SKM-1 (cell line): Measurements from ENCODE around the gene USP6NL.
"Not testable (repeated sequence)": the region's sequence is repeated elsewhere in the genome, so short reads cannot be mapped to it uniquely, and the experiment has no call there.

Experiments
- DNase-seq: peaks from one replicate; lab custom pipeline; 2025; ENCODE audit not compliant: unreplicated experiment; lab: John Stamatoyannopoulos, UW

The USP6NL gene

GRCh38 chr10:11520892-11521291 lies 90.6 kb downstream of the USP6NL start:
- DNase-seq: no peak

DNA sequence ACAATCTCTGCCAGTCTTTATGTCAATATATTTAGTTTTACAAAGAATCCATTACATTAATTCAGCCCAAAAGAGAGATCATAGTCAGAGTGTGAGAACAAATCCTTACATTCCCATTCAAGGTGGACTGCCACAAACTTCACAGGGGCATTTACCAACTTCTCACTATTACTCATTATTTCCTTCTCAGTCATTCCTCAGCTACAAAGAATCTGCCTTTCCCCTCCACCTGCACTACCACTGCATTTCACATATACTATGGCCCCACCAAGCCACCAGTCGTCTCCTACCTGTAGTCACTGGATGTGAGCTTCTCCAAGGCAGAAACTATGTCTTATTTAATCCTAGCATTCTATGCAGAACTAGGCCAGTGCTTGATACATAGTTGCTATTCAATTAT lies 94.3 kb downstream of the USP6NL start:
- DNase-seq: no peak

DNA sequence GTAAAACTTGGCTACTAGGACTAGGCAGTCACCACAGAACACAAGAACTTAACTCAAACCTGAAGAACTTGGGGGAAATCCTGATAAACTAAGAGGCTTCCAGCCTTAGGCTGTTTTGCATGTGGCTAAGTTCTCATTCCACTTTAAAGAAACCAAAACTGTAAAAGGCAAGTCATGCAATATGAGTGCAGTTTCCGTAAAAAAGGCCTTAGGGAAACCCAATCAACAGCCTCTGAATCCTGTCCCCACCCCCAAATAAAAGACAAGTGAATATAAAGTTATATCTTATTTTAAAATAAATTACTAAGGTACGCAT lies 95.1 kb downstream of the USP6NL start:
- no peak for DNase-seq

DNA sequence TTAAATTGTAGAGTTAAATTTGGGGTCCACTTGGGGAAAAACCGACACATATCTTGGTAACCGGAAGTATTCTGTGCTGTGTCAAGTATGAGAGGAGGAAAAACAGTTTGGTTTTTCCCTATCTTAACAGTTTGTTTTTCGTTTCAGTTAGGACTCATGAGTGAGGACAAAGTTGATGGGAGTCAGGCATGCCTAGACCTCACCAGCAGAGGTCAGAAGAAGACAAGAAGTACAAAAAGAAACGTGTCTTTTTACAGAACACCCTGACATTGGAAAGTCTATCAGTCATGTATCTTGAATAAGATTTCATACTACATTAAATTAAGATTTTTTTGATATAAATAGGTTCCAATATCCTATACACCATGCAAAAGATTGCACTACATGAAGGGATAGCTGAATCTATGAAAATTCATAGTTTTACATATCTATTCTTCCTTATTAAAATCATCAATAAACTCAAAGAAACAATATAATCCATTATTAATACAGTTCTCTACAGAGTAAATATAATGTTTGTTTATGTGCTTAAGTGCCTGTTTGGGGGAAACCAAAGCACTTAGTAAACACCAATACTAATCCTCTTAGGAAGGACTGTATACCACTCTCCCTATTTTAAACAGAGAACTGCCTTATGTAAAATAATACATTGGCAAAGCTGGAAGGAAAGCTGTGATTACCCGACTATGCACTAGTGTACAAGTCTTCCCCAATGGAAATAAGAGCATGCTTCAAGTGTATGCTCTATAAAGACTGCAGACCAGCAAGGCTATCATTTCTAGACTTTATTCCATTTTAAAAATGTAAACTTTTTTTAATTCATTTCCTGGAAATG lies 95.6 kb downstream of the USP6NL start:
- no peak for DNase-seq

DNA sequence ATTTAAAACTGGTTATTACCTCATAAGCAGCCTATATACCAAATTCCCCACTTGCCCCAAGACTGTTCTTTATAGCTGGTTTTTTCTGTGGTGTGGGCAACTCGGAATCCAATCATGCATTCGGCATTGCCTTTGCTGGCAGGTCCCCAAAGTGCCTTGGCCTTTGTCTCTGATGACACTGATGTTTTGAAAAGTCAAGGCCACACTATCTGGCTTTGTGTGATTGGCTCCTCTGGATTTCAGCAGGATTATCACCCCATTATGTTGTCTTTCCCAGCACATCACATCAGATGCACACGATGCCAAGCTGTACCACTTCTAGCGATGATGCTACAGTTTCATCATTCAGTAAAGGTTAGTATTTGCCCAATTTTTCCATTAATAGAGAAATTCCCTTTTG lies 97.7 kb downstream of the USP6NL start:
- DNase-seq: no peak

- no peak for DNase-seq
These were observed 98.9 kb downstream of the USP6NL start for GRCh38 chr10:11512596-11512995.

DNA sequence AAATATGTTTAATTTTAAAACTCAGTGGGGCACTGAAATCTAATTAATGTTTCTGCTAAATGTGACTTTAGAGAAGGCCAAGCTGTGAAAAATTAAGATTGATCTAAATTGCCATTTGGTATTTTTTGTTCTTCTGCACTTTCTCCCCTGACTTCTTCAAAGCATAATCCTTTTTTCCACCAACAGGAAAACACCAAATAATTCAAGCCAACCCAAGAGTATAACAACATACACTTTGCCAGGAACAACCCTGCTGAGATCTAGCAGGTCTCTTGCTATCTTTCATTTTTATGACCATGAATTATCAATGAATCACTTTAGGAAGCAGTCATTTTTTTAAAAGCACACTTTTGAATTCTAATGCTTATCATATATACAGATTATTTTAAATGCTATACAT lies 100.1 kb downstream of the USP6NL start:
- no peak for DNase-seq

DNA sequence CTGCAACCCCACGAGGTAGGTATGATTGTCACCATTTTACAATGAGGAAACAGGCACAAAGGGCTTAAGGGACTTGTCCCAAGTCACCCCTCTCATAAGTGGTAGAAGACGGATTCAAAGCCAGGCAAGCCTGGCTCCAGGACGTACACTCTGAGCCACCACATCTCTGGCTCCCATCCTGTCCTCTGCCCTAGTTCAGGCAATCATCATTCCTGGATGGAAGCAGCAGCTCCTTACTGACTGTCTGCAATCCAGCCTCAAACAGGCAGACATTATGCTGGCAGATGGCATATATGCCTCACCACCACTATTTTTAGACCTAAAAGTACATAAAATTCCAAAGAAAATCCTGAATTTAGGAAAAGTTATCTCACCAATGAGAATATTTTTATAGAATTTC lies 100.7 kb downstream of the USP6NL start:
- DNase-seq: no peak

- no peak for DNase-seq
These were observed 101.2 kb downstream of the USP6NL start for GRCh38 chr10:11510281-11510680.

- no peak for DNase-seq
These were observed 102.4 kb downstream of the USP6NL start for GRCh38 chr10:11509036-11509435.

- DNase-seq: no peak
These were observed 105.1 kb downstream of the USP6NL start for GRCh38 chr10:11506247-11506789.

- DNase-seq: no peak
These were observed 105.8 kb downstream of the USP6NL start for GRCh38 chr10:11505639-11506038.

GRCh38 chr10:11504566-11505285 lies 106.7 kb downstream of the USP6NL start:
- DNase-seq: no peak

DNA sequence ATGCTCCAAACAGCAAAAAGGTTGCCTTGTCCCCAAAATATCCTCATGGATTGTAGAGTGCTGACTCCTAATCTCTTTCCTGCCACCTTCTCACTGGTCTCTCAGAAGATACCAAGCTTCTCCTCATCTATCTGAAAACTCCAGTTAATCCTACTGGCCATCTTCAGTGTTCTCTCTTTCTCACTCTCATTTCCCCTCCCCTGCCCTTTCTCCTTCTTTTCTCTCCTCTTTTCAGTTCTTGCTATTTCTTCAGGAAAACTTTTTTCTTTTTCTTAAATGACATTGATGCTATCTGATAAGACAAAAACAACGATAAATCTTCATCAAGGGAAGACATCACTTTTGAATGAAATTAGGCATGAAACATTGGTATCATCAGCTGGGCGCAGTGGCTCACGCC lies 109.8 kb downstream of the USP6NL start:
- DNase-seq: no peak

DNA sequence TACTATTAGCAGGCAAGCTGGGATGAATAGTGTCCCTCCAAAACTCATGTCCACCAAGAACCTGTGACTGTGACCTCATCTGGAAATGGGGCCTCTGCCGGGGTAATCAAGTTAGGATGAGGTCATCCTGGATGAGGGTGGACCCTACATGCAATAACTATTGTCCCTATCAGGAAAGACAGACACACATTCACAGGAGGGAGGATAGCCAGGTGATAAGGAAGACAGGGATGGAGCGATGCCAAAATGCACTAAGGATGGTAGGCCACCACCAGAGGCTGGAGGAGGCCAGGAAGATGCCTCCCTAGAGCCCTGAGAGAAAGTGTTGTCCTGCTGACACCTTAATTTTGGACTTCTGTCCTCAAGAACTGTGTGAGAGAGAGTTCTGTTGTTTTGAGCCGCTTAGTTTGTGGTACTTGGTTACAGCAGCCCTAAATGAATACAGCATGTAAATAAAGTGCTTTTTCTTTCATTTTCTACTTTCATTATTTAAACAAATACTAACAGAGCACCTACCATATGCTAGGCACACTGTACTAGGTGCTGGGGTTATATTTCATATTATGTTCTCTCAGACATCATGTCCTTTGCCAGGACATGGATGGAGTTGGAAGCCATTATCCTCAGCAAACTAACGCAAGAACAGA lies 111.9 kb downstream of the USP6NL start:
- DNase-seq: no peak

GRCh38 chr10:11498399-11498798 lies 113.1 kb downstream of the USP6NL start:
- no peak for DNase-seq

DNA sequence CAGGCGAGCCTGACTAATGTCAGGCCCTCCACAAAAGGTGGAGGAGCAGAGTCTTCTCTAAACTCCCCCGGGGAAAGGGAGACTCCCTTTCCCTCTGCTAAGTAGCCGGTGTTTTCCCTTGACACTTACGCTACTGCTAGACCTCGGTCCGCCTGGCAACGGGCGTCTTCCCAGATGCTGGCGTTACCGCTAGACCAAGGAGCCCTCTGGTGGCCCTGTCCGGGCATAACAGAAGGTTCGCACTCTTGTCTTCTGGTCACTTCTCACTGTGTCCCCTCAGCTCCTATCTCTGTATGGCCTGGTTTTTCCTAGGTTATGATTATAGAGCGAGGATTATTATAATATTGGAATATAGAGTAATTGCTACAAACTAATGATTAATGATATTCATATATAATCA lies 116.5 kb downstream of the USP6NL start:
- not testable (repeated sequence) for DNase-seq

GRCh38 chr10:11493646-11494045 lies 117.8 kb downstream of the USP6NL start:
- no peak for DNase-seq

GRCh38 chr10:11491087-11491486 lies 120.4 kb downstream of the USP6NL start:
- DNase-seq: no peak

DNA sequence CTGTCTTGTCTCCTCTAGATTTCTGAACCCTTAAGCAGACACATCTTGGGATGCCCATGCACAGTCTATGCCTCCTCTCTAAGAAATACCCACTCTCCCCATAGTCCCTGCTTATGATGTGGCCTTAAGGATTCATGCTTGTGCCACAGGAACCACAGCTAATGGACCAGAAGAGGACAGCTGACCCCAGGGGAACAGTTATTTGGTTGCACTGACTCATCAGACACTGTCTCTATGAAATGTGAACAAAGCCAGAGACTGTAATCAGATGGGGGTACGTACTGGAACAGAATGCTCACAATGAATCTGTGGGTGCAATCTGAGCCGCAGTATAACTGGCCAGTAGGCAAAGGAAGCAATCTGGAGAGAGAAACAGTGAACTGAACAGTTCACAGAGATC lies 121.9 kb downstream of the USP6NL start:
- no peak for DNase-seq

- no peak for DNase-seq
These were observed 123.3 kb downstream of the USP6NL start for GRCh38 chr10:11488126-11488525.
